ENCODE results near the gene PPCDC. TPM values are rescaled to one million over a fixed set of nuclear protein-coding genes. Genes with fewer than 3 reads are reported as not detected.

PPCDC gene
- total and polyA plus RNA-seq, 10 of the 15 experiments (the other 5 are each of a cell fraction or from before 2014, with no cell fraction given) = 32.5 to 135 (median 55.0) TPM

GRCh38 chr15:75082689-75083088 lies 59.3 kb downstream of the PPCDC start:
- SMC1A ChIA-PET (ENCODE audit: uncharacterized antibody, unreplicated experiment) = interaction anchor here (1.1 to 1.2 kb wide), 2 partner anchors 9 to 122 kb away, joined by 3 to 4 read pairs; no protein-coding TSS in a partner anchor
- WGBS (ENCODE audit: insufficient coverage, insufficient replicate concordance, low lambda C conversion rate, missing lambda C conversion rate) = 0% methylated on average over 1 of the region's 1 CpG
- H3K9ac ChIP-seq (ENCODE audit: control insufficient read depth, insufficient read depth, low read length) = no peak overlapping the region
- CTCF ChIA-PET = interaction anchor here (1.3 kb wide), 2 partner anchors 9 to 11 kb away, joined by 3 to 4 read pairs; no protein-coding TSS in a partner anchor
- peaks cover 5% of the 10 kb centered on the region; the same call in 1 of the 2 replicates for H3K4me1 ChIP-seq (ENCODE audit: control insufficient read depth, insufficient read depth, low read length)
- intact Hi-C loops (cut with micrococcal nuclease; ENCODE audit: unreplicated experiment) = no loop called here
- H3K4me2 ChIP-seq (ENCODE audit: control insufficient read depth, insufficient read depth) = no peak overlapping the region
- POLR2A ChIA-PET = no interaction called here
- ATAC-seq = no peak
- no peak for FAIRE-seq
- no peak for DNase-seq (ENCODE audit: low read depth, low spot score)
- no peak overlapping the region for H3K4me3 ChIP-seq
- H4K20me1 ChIP-seq (ENCODE audit: control insufficient read depth, insufficient read depth) = no peaks in the 10 kb centered on the region
- RAD21 ChIA-PET (ENCODE audit: unreplicated experiment) = no interaction called here
- no peaks in the 10 kb centered on the region for H3K36me3 ChIP-seq (ENCODE audit: control insufficient read depth in 2 of 2, insufficient read depth in 2 of 2, low read length in 1 of 2)
- no peaks in the 10 kb centered on the region for H3K27me3 ChIP-seq (replicated peaks in 1 of 2; ENCODE audit: control insufficient read depth in 2 of 2, insufficient read depth in 2 of 2, low read length in 1 of 2)
- no peak overlapping the region for H3K27ac ChIP-seq (ENCODE audit: control insufficient read depth, insufficient read depth)
- H3K9me3 ChIP-seq (replicated peaks; ENCODE audit: control insufficient read depth, insufficient read depth, low read length) = peaks cover 1% of the 10 kb centered on the region
- no TSS peak for BruUV-seq (replicated peaks)
- H3K79me2 ChIP-seq (ENCODE audit: control insufficient read depth, insufficient read depth, low read length) = no peaks in the 10 kb centered on the region
- H2AFZ ChIP-seq (ENCODE audit: control insufficient read depth, low read depth, low read length) = no peak overlapping the region
- in situ Hi-C loops (cut with MboI) = no loop called here
- TF ChIP-seq CEBPZ (IDR thresholded peaks at IDR 0.05; ENCODE audit: low read depth, low read length) (no peak), ESRRA (IDR thresholded peaks at IDR 0.05; ENCODE audit: low read length) (no peak), RAD21 (IDR thresholded peaks at IDR 0.05; ENCODE audit: insufficient read depth, low read depth, low read length) (no peak), SREBF1 (IDR thresholded peaks at IDR 0.05; ENCODE audit: low read length) (no peak), JUND (IDR thresholded peaks at IDR 0.05; ENCODE audit: low read depth, low read length) (no peak), PAX8 (IDR thresholded peaks at IDR 0.05) (no peak), TCF3 (IDR thresholded peaks at IDR 0.05; ENCODE audit: borderline replicate concordance, insufficient read depth, low read depth, low read length) (no peak), CHD2 (IDR thresholded peaks at IDR 0.05; ENCODE audit: borderline replicate concordance, low read depth, low read length) (no peak), CREM (IDR thresholded peaks at IDR 0.05; ENCODE audit: low read depth) (no peak), USF1 (IDR thresholded peaks at IDR 0.05; ENCODE audit: borderline replicate concordance, extremely low read length, insufficient read depth, low read depth, low read length) (no peak)
- TF ChIP-seq, protein P1, sequence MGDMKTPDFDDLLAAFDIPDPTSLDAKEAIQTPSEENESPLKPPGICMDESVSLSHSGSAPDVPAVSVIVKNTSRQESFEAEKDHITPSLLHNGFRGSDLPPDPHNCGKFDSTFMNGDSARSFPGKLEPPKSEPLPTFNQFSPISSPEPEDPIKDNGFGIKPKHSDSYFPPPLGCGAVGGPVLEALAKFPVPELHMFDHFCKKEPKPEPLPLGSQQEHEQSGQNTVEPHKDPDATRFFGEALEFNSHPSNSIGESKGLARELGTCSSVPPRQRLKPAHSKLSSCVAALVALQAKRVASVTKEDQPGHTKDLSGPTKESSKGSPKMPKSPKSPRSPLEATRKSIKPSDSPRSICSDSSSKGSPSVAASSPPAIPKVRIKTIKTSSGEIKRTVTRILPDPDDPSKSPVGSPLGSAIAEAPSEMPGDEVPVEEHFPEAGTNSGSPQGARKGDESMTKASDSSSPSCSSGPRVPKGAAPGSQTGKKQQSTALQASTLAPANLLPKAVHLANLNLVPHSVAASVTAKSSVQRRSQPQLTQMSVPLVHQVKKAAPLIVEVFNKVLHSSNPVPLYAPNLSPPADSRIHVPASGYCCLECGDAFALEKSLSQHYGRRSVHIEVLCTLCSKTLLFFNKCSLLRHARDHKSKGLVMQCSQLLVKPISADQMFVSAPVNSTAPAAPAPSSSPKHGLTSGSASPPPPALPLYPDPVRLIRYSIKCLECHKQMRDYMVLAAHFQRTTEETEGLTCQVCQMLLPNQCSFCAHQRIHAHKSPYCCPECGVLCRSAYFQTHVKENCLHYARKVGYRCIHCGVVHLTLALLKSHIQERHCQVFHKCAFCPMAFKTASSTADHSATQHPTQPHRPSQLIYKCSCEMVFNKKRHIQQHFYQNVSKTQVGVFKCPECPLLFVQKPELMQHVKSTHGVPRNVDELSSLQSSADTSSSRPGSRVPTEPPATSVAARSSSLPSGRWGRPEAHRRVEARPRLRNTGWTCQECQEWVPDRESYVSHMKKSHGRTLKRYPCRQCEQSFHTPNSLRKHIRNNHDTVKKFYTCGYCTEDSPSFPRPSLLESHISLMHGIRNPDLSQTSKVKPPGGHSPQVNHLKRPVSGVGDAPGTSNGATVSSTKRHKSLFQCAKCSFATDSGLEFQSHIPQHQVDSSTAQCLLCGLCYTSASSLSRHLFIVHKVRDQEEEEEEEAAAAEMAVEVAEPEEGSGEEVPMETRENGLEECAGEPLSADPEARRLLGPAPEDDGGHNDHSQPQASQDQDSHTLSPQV (IDR thresholded peaks at IDR 0.05) = no peak
- TF ChIP-seq, protein P2, sequence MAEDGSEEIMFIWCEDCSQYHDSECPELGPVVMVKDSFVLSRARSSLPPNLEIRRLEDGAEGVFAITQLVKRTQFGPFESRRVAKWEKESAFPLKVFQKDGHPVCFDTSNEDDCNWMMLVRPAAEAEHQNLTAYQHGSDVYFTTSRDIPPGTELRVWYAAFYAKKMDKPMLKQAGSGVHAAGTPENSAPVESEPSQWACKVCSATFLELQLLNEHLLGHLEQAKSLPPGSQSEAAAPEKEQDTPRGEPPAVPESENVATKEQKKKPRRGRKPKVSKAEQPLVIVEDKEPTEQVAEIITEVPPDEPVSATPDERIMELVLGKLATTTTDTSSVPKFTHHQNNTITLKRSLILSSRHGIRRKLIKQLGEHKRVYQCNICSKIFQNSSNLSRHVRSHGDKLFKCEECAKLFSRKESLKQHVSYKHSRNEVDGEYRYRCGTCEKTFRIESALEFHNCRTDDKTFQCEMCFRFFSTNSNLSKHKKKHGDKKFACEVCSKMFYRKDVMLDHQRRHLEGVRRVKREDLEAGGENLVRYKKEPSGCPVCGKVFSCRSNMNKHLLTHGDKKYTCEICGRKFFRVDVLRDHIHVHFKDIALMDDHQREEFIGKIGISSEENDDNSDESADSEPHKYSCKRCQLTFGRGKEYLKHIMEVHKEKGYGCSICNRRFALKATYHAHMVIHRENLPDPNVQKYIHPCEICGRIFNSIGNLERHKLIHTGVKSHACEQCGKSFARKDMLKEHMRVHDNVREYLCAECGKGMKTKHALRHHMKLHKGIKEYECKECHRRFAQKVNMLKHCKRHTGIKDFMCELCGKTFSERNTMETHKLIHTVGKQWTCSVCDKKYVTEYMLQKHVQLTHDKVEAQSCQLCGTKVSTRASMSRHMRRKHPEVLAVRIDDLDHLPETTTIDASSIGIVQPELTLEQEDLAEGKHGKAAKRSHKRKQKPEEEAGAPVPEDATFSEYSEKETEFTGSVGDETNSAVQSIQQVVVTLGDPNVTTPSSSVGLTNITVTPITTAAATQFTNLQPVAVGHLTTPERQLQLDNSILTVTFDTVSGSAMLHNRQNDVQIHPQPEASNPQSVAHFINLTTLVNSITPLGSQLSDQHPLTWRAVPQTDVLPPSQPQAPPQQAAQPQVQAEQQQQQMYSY (CRISPR knock-in tag; IDR thresholded peaks at IDR 0.05) = no peak

Data from GM12878 (cell line).